Putamen (tissue), 1 donor: ENCODE data around the gene PRR16.

ENCODE experiments used
- DNase-seq: peaks from one replicate; pipeline ENCODE4 v3.0.0-alpha.2; 2016; ENCODE audit warnings: low spot score

The PRR16 gene

DNA sequence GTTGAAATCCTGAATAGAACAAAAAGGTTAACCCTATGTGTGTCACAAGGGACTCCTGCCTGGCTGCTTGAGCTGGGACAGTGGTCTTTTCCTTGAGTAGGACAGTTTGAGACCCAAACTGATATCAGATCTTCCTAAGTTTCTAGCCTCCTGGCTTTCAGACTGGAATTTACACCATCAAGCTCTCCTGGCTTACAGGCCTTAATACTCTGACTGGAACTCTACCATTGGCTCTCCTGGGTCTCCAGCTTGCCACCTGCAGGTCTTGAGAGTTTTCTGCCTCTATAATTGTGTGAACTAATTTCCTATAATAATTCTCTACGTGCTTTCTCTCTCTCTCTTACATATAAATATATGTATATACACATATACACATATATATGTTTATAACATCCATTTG, 112.5 kb downstream of the PRR16 start:
- no peak for DNase-seq

DNA sequence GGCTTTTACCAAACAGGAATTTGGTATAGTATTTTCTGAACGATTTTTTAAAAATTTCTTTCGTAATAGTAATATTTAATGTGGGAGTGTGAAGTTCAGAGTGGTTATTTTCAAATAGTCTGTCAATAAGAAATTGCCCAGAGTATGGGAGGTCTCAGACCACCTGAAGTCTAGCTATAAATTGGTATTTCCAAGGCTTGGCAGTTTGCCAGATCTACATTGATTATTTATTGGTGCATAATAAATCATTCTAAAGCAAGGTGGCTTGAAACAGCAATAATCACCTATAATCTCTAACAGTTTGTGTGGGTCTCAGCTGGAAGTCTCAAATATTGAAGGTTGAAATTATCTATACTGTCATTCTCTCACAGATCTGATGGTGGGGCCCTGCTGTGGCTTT, 118.5 kb downstream of the PRR16 start:
- DNase-seq = no peak

DNA sequence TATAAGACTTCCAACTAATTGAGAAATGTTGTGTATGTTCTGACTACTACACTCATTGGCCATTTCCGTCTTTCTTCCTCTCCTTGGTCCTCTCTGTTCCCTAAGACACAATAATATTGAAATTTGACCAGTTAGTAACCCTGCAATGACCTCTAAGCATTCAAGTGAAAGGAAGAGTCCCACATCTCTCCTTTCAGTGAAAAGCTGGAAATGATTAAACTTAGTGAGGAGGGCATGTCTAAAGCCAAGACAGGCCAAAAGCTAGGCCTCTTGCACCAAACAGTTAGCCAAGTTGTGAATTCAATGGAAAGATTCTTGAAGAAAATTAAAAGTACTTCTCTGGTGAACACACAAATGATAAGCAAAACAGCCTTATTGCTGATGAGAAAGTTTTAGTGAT, 122.5 kb downstream of the PRR16 start:
- no peak for DNase-seq

GRCh38 chr5:120591911-120592310, 127.8 kb downstream of the PRR16 start:
- no peak for DNase-seq

DNA sequence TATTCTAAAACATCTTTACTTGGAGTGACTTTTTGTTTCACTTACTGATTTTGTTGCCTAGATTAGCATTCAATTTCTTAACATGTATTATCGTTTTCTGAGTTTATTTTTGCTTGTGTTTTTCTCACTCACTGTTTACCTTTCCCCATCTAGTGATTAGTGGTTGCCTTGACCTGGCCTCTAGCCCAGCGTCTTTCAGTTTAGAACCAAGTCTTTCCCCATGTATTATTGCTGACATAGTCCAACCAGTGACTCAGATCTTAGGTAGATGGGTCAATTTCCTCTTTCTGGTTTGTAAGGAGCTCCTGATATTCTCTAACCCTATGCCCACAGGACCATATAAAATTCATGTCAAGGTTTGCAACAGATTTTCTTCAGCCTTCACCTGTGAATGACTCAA, 135.5 kb downstream of the PRR16 start:
- DNase-seq = no peak

GRCh38 chr5:120600639-120601038, 136.5 kb downstream of the PRR16 start:
- no peak for DNase-seq

DNA sequence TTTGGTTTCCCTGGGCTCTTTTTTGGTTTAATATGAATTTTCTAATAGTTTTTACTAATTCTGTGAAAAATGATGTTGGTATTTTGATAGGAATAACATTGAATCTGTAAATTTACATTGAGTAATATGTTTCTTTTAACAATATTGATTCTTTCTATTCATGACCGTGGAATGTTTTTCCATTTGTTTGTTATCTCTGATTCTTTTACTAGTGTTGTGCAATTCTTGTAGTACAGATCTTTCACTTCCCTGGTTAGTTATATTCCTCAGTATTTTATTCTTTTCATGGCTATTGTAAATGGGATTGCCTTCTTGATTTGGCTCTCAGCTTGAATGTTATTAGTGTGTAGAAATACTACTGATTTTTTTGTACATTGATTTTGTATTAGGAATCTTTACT, 137.9 kb downstream of the PRR16 start:
- DNase-seq = no peak

DNA sequence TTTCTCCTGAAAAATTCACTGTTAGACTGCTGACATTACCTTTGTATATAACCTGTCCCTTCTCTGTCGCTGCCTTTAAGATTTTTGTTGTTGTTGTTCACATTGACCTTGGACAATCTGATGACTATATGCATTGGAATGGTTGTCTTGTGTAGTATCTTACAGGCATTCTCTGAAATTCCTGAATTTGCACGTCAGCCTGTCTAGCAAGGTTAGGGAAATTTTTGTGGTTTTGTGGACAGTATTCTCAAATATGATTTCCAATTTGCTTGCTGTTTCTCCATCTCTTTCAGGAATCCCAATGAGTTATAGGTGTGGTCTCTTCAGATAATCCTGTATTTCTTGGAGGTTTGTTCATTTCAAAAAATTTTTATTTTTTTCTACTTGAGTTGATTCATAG, 140.8 kb downstream of the PRR16 start:
- DNase-seq = no peak

GRCh38 chr5:120605325-120606079, 141.4 kb downstream of the PRR16 start:
- DNase-seq = no peak

- no peak for DNase-seq
Measured at GRCh38 chr5:120609570-120609969, 145.5 kb downstream of the PRR16 start.

DNA sequence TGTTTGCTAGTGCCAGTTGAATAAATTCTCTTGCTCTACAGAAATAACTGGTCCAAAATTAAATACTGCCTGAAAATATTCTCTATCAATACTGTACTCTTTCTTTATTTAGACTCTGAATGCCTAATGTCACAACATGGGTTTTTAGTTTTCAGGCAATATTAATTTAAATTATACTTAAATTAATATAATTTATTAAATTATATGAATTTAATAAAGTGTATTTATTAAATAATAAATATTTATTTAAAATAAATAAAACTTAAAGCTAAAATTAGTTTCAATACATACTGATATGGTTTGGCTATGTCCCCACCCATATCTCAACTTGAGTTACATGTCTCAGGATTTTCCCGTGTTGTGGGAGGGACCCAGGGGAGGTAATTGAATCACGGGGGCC, 146.0 kb downstream of the PRR16 start:
- no peak for DNase-seq

GRCh38 chr5:120613729-120614128, 149.6 kb downstream of the PRR16 start:
- no peak for DNase-seq

DNA sequence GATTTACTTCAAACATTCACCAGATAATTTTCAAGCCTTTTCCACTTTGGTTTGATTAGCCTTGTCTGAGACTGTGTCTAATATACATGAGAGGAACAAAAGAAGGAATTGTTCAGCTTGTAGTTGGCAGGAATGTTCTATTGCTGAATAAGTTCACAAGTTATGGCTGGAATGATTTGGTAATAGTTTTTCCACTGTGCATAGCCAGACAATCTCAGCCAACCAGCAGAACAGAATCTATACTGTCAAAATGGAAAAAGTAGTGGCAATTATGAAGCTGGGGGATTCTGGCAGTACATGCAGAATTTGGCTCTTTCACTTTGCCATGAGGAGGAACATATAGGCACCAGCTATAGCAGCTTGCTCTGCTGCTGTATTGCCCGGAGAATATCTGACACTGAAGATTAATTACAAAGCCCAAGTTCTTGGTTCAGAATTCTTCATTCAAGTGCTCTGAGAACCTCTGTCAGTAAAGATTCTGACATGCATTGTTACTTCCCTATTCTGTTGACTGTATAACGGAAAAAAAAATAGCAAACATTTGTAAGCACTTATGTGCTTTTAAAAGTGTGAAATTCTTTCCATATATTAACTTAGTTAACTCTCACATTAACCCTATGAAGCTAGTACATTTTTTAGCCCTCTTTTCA, 150.6 kb downstream of the PRR16 start:
- no peak for DNase-seq

DNA sequence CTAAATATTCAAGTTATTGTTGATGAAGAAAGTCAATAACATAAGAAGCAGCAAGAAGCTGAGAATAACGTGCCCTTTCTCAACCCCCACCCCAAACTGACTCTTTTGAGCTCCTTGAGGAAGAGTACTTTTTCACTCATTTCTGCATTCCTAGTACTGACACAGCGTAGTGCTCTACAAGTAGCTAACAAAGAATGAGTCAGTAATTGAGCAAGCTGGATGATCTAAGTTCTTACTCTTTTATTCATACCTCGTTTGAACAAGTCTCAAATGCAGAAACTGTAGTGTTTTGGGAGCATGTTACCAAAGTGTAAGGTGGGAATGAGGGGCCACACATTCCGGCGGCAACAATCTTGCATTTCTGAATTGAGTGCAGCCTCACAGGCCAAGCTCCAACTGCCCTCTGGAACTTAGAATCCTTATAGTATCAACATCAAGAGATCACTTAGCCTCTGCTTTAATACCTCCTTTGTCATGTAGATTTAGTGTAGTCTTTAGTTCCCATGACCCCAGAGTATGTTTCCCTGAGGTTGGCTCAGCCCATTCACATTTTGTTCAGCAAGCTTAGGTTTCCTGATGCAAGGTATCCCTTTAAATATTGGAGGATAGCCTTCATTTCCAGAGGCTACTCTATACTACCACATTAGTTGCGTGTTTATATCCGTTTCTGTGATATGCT, 152.0 kb downstream of the PRR16 start:
- DNase-seq = no peak

GRCh38 chr5:120621339-120621738, 157.2 kb downstream of the PRR16 start:
- no peak for DNase-seq

DNA sequence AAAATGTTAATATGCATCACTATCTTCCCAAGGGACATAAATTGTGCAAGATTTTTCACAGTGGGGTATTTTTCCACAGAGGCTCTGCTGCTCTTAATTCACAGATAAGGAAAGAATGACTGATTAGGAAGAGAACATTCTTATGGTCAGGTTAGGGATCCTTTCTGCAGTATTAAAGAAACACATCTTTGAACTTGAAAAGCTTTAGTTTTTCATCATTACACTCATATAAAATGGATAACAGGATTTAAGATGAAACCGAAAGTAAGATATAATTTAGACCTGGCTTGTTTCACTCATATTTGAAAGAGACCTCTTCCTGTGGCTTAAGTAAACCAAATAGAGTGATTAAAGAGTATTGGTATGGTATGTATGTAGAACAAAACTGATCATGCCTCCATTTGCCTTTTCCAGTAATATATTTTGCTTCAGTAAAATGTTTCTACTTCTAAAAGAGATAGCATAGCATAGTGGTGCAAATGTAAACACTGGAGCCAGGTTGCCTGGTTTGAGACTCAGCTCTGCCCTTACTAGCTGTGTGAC, 160.0 kb downstream of the PRR16 start:
- DNase-seq = no peak

GRCh38 chr5:120628156-120628555, 164.1 kb downstream of the PRR16 start:
- DNase-seq = no peak

DNA sequence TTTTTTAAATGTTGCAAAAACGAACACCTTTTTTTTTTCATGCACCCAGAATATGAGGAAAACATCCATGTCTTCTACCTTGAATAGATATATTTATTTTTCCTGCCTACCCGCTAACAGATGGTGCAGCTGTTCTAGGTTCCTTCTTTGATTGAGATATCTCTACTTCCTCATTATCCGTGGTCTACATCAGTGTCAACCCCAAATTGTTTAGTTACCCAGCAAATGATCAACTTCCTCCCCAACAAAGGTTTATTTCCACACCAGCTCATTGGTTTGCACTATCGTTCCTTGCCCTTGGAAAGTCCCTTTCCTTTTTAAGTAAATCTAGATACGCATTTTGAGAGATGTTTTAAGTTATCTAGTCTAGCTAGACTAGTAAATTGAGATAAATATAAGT, 166.4 kb downstream of the PRR16 start:
- DNase-seq = no peak

DNA sequence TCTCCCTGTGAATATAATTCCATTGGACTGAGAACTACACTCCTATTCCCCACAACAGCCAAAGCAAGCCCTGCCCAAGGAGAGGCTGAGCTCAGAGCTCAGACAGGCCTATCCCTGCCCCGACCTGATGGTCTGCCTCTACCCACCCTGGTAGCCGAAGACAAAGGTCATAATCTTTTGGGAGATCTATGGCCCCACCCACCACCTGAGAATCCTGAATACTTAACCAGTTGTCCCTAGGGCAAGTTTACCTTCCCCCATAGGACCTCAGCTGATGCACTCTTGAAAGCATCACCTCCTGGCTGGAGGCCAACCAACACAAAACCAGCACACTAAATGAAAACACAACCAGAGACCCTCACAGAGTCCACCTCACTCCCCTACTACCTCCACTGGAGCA, 167.5 kb downstream of the PRR16 start:
- DNase-seq = no peak

- no peak for DNase-seq
Measured at GRCh38 chr5:120632430-120632829, 168.3 kb downstream of the PRR16 start.

DNA sequence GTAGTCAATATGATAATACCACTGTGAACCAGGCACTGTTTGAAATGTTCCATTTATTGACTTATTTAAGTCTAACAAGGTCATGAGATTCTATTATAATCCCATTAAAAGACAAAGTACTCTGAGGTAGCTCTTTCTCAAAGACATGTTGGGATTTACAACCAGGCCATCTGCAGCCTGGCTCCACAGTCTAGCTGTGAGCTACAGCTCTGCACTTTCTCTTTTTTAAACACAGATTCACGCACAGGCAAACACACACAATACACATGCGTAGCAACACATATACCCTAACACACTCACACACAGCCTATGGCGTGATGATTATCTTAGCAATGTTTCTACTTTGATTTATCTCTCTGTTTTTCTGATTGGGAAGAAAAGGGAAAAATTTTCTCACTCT, 174.3 kb downstream of the PRR16 start:
- no peak for DNase-seq

GRCh38 chr5:120640778-120641177, 176.7 kb downstream of the PRR16 start:
- DNase-seq = peak; percentile 12

DNA sequence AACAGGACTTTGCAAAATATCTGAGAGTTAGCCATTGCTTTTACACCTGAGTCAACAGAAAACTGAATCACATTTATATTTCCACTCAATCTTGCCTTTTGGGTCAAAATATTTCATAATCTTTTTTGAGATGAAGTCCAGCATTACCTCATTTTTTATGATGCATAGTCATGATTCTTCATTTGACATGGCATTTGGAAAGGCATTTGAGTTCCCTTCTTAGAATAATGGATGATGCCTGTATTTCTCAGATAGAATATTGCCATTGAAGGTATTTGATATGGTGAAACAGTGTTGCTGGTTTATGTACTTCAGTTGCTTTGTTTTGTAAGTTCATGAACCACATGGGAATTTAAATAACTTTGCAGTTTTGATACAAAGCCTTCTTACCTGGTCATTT, 180.4 kb downstream of the PRR16 start:
- no peak for DNase-seq
